ENCODE results near the gene MYO15B. TPM values are rescaled to one million over a fixed set of nuclear protein-coding genes. Genes with fewer than 3 reads are reported as not detected.

The MYO15B gene
- total and polyA plus RNA-seq, 4 experiments from 2014 or later: 0.89 to 83.7 (median 75.1) TPM; not detected in 1

GRCh38 chr17:75584849-75585175, 2.8 kb upstream of the MYO15B start:
- intact Hi-C loops (cut with micrococcal nuclease): no loop called here
- CTCF ChIA-PET (ENCODE audit: partially characterized antibody): interaction anchor here (1.4 kb wide), 1 partner anchor 169 kb away, joined by 5 read pairs; no protein-coding TSS in a partner anchor
- no peaks in the 10 kb centered on the region for H3K27me3 ChIP-seq (ENCODE audit: insufficient read depth, low read length)
- H3K4me1 Mint-ChIP-seq: peaks cover 5 to 9% (median 7%) of the 10 kb centered on the region in 4 donors
- H3K9me3 Mint-ChIP-seq: peaks cover 0 to 5% (median 0%) of the 10 kb centered on the region in 8 donors
- POLR2A ChIA-PET (ENCODE audit: partially characterized antibody): no interaction called here
- H3K4me3 Mint-ChIP-seq: no peak overlapping the region
- no peaks in the 10 kb centered on the region for H3K36me3 Mint-ChIP-seq
- no peaks in the 10 kb centered on the region for H3K36me3 ChIP-seq (ENCODE audit: insufficient read depth, low read length)
- H3K4me3 ChIP-seq (ENCODE audit: low read length in 2 of 2): no peak overlapping the region
- DNase-seq: no peak
- peaks cover 0 to 12% of the 10 kb centered on the region in 2 donors for H3K27me3 Mint-ChIP-seq
- peaks cover 17% of the 10 kb centered on the region for H3K4me1 ChIP-seq (ENCODE audit: insufficient read depth, low read length)
- H3K27ac ChIP-seq (ENCODE audit: low read depth, low read length): no peak overlapping the region
- peak overlapping the region in 1 of 7 donors; percentile 48 for H3K27ac Mint-ChIP-seq
- no peaks in the 10 kb centered on the region for H3K9me3 ChIP-seq (ENCODE audit: control insufficient read depth in 1 of 2, low read length in 2 of 2)

GRCh38 chr17:75588596-75589011, 1.0 kb downstream of the MYO15B start:
- no peak overlapping the region for H3K27ac Mint-ChIP-seq
- intact Hi-C loops (cut with micrococcal nuclease): loop anchor here (1.0 to 2.0 kb wide), 3 partner anchors 64 to 162 kb away; partner anchors contain the start of genes LLGL2 and TSEN54
- POLR2A ChIA-PET (ENCODE audit: partially characterized antibody): interaction anchor here (1.0 to 2.3 kb wide), 11 partner anchors 53 to 266 kb away, joined by 3 to 22 read pairs (median 4); partner anchors contain the start of genes LLGL2, TMEM94 and TSEN54
- peak overlapping the region in 1 of 2 donors; percentile 35 for H3K4me3 ChIP-seq (ENCODE audit: low read length in 2 of 2)
- no peaks in the 10 kb centered on the region for H3K36me3 Mint-ChIP-seq
- peak overlapping the region; percentile 10 for H3K27ac ChIP-seq (ENCODE audit: low read depth, low read length)
- peaks cover 0 to 6% (median 3%) of the 10 kb centered on the region in 4 donors for H3K4me1 Mint-ChIP-seq
- no peak for DNase-seq
- H3K27me3 Mint-ChIP-seq: peaks cover 0 to 4% of the 10 kb centered on the region in 2 donors
- CTCF ChIA-PET (ENCODE audit: partially characterized antibody): interaction anchor here (0.7 to 1.4 kb wide), 6 partner anchors 10 to 161 kb away, joined by 3 to 5 read pairs (median 4); partner anchors contain the start of gene TSEN54
- H3K9me3 Mint-ChIP-seq: peaks cover 0 to 3% (median 0%) of the 10 kb centered on the region in 8 donors
- H3K36me3 ChIP-seq (ENCODE audit: insufficient read depth, low read length): no peaks in the 10 kb centered on the region
- H3K4me1 ChIP-seq (ENCODE audit: insufficient read depth, low read length): peaks cover 18% of the 10 kb centered on the region
- H3K4me3 Mint-ChIP-seq: peak overlapping the region in 3 of 8 donors; percentile 46 to 70 (median 48)
- no peaks in the 10 kb centered on the region for H3K9me3 ChIP-seq (ENCODE audit: control insufficient read depth in 1 of 2, low read length in 2 of 2)
- no peaks in the 10 kb centered on the region for H3K27me3 ChIP-seq (ENCODE audit: insufficient read depth, low read length)

GRCh38 chr17:75589012-75589918, 1.7 kb downstream of the MYO15B start:
- peaks cover 0 to 4% of the 10 kb centered on the region in 2 donors for H3K27me3 Mint-ChIP-seq

GRCh38 chr17:75589919-75590303, 2.3 kb downstream of the MYO15B start:
- H3K4me1 ChIP-seq (ENCODE audit: insufficient read depth, low read length): peaks cover 18% of the 10 kb centered on the region
- peak overlapping the region in 3 of 7 donors; percentile 63 to 82 (median 70) for H3K27ac Mint-ChIP-seq
- H3K27ac ChIP-seq (ENCODE audit: low read depth, low read length): no peak overlapping the region
- ChIA-PET CTCF (ENCODE audit: partially characterized antibody) (interaction anchor here (0.8 to 3.4 kb wide), 13 partner anchors 8 to 167 kb away, joined by 3 to 23 read pairs (median 4); partner anchors contain the start of genes SMIM5, TMEM94 and TSEN54), POLR2A (ENCODE audit: partially characterized antibody) (interaction anchor here (0.8 to 2.2 kb wide), 5 partner anchors 65 to 265 kb away, joined by 3 to 9 read pairs (median 3); partner anchors contain the start of genes LLGL2, TSEN54 and WBP2)
- peaks cover 0 to 6% (median 3%) of the 10 kb centered on the region in 4 donors for H3K4me1 Mint-ChIP-seq
- H3K36me3 ChIP-seq (ENCODE audit: insufficient read depth, low read length): no peaks in the 10 kb centered on the region
- no peaks in the 10 kb centered on the region for H3K27me3 ChIP-seq (ENCODE audit: insufficient read depth, low read length)
- H3K36me3 Mint-ChIP-seq: no peaks in the 10 kb centered on the region
- H3K9me3 ChIP-seq (ENCODE audit: control insufficient read depth in 1 of 2, low read length in 2 of 2): no peaks in the 10 kb centered on the region
- H3K27me3 Mint-ChIP-seq: peaks cover 0 to 4% of the 10 kb centered on the region in 2 donors
- peak overlapping the region in 2 of 8 donors; percentile 45 to 47 for H3K4me3 Mint-ChIP-seq
- peaks cover 0 to 4% (median 0%) of the 10 kb centered on the region in 8 donors for H3K9me3 Mint-ChIP-seq
- no peak for DNase-seq
- intact Hi-C loops (cut with micrococcal nuclease): loop anchor here (1.0 to 2.0 kb wide), 3 partner anchors 65 to 164 kb away; partner anchors contain the start of genes LLGL2 and TSEN54
- H3K4me3 ChIP-seq (ENCODE audit: low read length in 2 of 2): no peak overlapping the region

More at GRCh38 chr17:75589012-75589918, 1.7 kb downstream of the MYO15B start:
- Mint-ChIP-seq H3K9me3 (peaks cover 0 to 3% (median 0%) of the 10 kb centered on the region in 8 donors), H3K36me3 (no peaks in the 10 kb centered on the region), H3K27ac (peak overlapping the region in 5 of 7 donors; percentile 57 to 88 (median 86)), H3K4me1 (peaks cover 0 to 6% (median 3%) of the 10 kb centered on the region in 4 donors), H3K4me3 (peak overlapping the region; percentile 68 to 83 (median 78))
- H3K4me3 ChIP-seq (ENCODE audit: low read length in 2 of 2): peak overlapping the region in 1 of 2 donors; percentile 41
- ChIA-PET CTCF (ENCODE audit: partially characterized antibody) (interaction anchor here (0.7 to 3.4 kb wide), 11 partner anchors 10 to 161 kb away, joined by 3 to 23 read pairs (median 5); partner anchors contain the start of gene TSEN54), POLR2A (ENCODE audit: partially characterized antibody) (interaction anchor here (1.0 to 2.3 kb wide), 13 partner anchors 54 to 266 kb away, joined by 3 to 22 read pairs (median 4); partner anchors contain the start of genes LLGL2, TMEM94, TSEN54 and WBP2)
- no peaks in the 10 kb centered on the region for H3K27me3 ChIP-seq (ENCODE audit: insufficient read depth, low read length)
- peaks cover 18% of the 10 kb centered on the region for H3K4me1 ChIP-seq (ENCODE audit: insufficient read depth, low read length)
- H3K27ac ChIP-seq (ENCODE audit: low read depth, low read length): no peak overlapping the region
- intact Hi-C loops (cut with micrococcal nuclease): loop anchor here (1.0 to 2.0 kb wide), 3 partner anchors 64 to 163 kb away; partner anchors contain the start of genes LLGL2 and TSEN54
- peak; percentile 85 to 93 (median 92) for DNase-seq
- no peaks in the 10 kb centered on the region for H3K9me3 ChIP-seq (ENCODE audit: control insufficient read depth in 1 of 2, low read length in 2 of 2)
- H3K36me3 ChIP-seq (ENCODE audit: insufficient read depth, low read length): no peaks in the 10 kb centered on the region

- POLR2A ChIA-PET (ENCODE audit: partially characterized antibody): interaction anchor here (0.8 to 2.2 kb wide), 4 partner anchors 65 to 169 kb away, joined by 3 to 9 read pairs (median 5); partner anchors contain the start of genes LLGL2 and TSEN54
- Histone ChIP-seq H3K27ac (ENCODE audit: low read depth, low read length) (no peak overlapping the region), H3K27me3 (ENCODE audit: insufficient read depth, low read length) (no peaks in the 10 kb centered on the region), H3K4me1 (ENCODE audit: insufficient read depth, low read length) (peaks cover 18% of the 10 kb centered on the region), H3K9me3 (ENCODE audit: control insufficient read depth in 1 of 2, low read length in 2 of 2) (no peaks in the 10 kb centered on the region), H3K36me3 (ENCODE audit: insufficient read depth, low read length) (no peaks in the 10 kb centered on the region), H3K4me3 (ENCODE audit: low read length in 2 of 2) (no peak overlapping the region)
- Mint-ChIP-seq H3K27me3 (peaks cover 0 to 4% of the 10 kb centered on the region in 2 donors), H3K4me3 (peak overlapping the region in 6 of 8 donors; percentile 10 to 49 (median 44)), H3K36me3 (no peaks in the 10 kb centered on the region), H3K9me3 (peaks cover 0 to 4% (median 0%) of the 10 kb centered on the region in 8 donors), H3K4me1 (peaks cover 0 to 6% (median 3%) of the 10 kb centered on the region in 4 donors), H3K27ac (peak overlapping the region in 5 of 7 donors; percentile 37 to 86 (median 70))
- CTCF ChIA-PET (ENCODE audit: partially characterized antibody): interaction anchor here (0.8 to 3.4 kb wide), 14 partner anchors 8 to 168 kb away, joined by 3 to 23 read pairs (median 4); partner anchors contain the start of genes SMIM5, TMEM94 and TSEN54
- no peak for DNase-seq
- intact Hi-C loops (cut with micrococcal nuclease): no loop called here
These were observed 2.7 kb downstream of the MYO15B start for GRCh38 chr17:75590314-75590761.

GRCh38 chr17:75590849-75591721, 3.5 kb downstream of the MYO15B start:
- Mint-ChIP-seq H3K4me1 (peaks cover 0 to 6% (median 3%) of the 10 kb centered on the region in 4 donors), H3K4me3 (peak overlapping the region in 5 of 8 donors; percentile 34 to 47 (median 44)), H3K27me3 (peaks cover 0 to 2% of the 10 kb centered on the region in 2 donors), H3K36me3 (no peaks in the 10 kb centered on the region), H3K27ac (peak overlapping the region; percentile 37 to 86 (median 64)), H3K9me3 (peaks cover 0 to 4% (median 0%) of the 10 kb centered on the region in 8 donors)
- Histone ChIP-seq H3K36me3 (ENCODE audit: insufficient read depth, low read length) (no peaks in the 10 kb centered on the region), H3K9me3 (ENCODE audit: control insufficient read depth in 1 of 2, low read length in 2 of 2) (no peaks in the 10 kb centered on the region), H3K4me1 (ENCODE audit: insufficient read depth, low read length) (peaks cover 18% of the 10 kb centered on the region), H3K4me3 (ENCODE audit: low read length in 2 of 2) (no peak overlapping the region), H3K27ac (ENCODE audit: low read depth, low read length) (no peak overlapping the region), H3K27me3 (ENCODE audit: insufficient read depth, low read length) (no peaks in the 10 kb centered on the region)
- ChIA-PET CTCF (ENCODE audit: partially characterized antibody) (interaction anchor here (0.9 to 3.4 kb wide), 9 partner anchors 7 to 168 kb away, joined by 3 to 23 read pairs (median 4); partner anchors contain the start of genes SMIM5 and TMEM94), POLR2A (ENCODE audit: partially characterized antibody) (interaction anchor here (0.6 to 2.2 kb wide), 5 partner anchors 9 to 555 kb away, joined by 3 to 9 read pairs (median 3); partner anchors contain the start of genes LLGL2 and TSEN54)
- DNase-seq: no peak
- intact Hi-C loops (cut with micrococcal nuclease): no loop called here
